Neutrophil (primary cell): Measurements from ENCODE around the gene ARMC3.
"Not testable (repeated sequence)": the region's sequence is repeated elsewhere in the genome, so short reads cannot be mapped to it uniquely, and the experiment has no call there.

ENCODE experiments used
- H3K27ac ChIP-seq: fragments of 200-600 bp; sonication (generic); 2 replicates; pipeline ENCODE4 v1.5.1; 2016; ENCODE audit warnings: mild to moderate bottlenecking, moderate library complexity
- H3K27me3 ChIP-seq: fragments of 200-600 bp; sonication (generic); 2 replicates; pipeline ENCODE4 v1.6.0; 2016; ENCODE audit warnings: mild to moderate bottlenecking
- H3K36me3 ChIP-seq: fragments of 200-600 bp; sonication (generic); 2 replicates; pipeline ENCODE4 v1.5.1; 2017
- H3K4me1 ChIP-seq, 2 experiments: fragments of 200-600 bp in 1 of 2; sonication (generic) in 1 of 2; 1 replicate in 1 of 2; 2 replicates in 1 of 2; pipeline versions ENCODE4 v1.5.1 to v1.6.1; 2013 to 2016; ENCODE audit warnings: low read depth in 1 of 2, low read length in 1 of 2, mild to moderate bottlenecking in 1 of 2, moderate library complexity in 1 of 2; ENCODE audit not compliant: control insufficient read depth in 1 of 2, insufficient read depth in 1 of 2
- H3K4me3 ChIP-seq, 2 experiments: fragments of 200-600 bp in 1 of 2; sonication (generic) in 1 of 2; 1 replicate in 1 of 2; 2 replicates in 1 of 2; pipeline ENCODE4 v1.5.1; 2013 to 2016; ENCODE audit warnings: low read depth in 1 of 2, low read length in 1 of 2, mild to moderate bottlenecking in 1 of 2, moderate library complexity in 1 of 2
- H3K9me3 ChIP-seq: fragments of 200-600 bp; sonication (generic); 2 replicates; pipeline ENCODE4 v1.5.1; 2016
- TF ChIP-seq, protein P1 (sequence below): fragments of 200-600 bp; sonication (generic); IDR thresholded peaks from 2 replicates; pipeline ENCODE4 v1.5.1; 2016; ENCODE audit warnings: antibody characterized with exemption

The ARMC3 gene

DNA sequence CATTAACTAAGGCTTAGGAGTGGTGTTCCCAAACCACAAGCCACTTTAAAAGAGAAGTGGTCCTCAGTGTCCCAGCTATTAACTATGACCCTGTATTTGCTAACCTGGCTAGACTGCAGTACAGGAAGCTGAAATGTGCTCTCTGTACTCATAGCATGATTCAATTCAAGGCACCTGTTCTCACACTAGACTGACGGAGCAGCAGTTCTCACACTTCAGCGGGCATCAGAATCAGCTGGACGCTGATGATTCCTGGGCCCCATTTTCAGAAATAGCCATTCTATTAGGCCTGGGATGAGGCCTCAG, 143.0 kb downstream of the ARMC3 start:
- no peak overlapping the region for H3K4me3 ChIP-seq
- no peaks in the 10 kb centered on the region for H3K27me3 ChIP-seq
- no peaks in the 10 kb centered on the region for H3K9me3 ChIP-seq
- H3K36me3 ChIP-seq = no peaks in the 10 kb centered on the region
- peak overlapping the region; percentile 57 for H3K27ac ChIP-seq
- peaks cover 30 to 33% of the 10 kb centered on the region in 2 experiments for H3K4me1 ChIP-seq
- TF ChIP-seq, protein P1, sequence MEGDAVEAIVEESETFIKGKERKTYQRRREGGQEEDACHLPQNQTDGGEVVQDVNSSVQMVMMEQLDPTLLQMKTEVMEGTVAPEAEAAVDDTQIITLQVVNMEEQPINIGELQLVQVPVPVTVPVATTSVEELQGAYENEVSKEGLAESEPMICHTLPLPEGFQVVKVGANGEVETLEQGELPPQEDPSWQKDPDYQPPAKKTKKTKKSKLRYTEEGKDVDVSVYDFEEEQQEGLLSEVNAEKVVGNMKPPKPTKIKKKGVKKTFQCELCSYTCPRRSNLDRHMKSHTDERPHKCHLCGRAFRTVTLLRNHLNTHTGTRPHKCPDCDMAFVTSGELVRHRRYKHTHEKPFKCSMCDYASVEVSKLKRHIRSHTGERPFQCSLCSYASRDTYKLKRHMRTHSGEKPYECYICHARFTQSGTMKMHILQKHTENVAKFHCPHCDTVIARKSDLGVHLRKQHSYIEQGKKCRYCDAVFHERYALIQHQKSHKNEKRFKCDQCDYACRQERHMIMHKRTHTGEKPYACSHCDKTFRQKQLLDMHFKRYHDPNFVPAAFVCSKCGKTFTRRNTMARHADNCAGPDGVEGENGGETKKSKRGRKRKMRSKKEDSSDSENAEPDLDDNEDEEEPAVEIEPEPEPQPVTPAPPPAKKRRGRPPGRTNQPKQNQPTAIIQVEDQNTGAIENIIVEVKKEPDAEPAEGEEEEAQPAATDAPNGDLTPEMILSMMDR = no peak

DNA sequence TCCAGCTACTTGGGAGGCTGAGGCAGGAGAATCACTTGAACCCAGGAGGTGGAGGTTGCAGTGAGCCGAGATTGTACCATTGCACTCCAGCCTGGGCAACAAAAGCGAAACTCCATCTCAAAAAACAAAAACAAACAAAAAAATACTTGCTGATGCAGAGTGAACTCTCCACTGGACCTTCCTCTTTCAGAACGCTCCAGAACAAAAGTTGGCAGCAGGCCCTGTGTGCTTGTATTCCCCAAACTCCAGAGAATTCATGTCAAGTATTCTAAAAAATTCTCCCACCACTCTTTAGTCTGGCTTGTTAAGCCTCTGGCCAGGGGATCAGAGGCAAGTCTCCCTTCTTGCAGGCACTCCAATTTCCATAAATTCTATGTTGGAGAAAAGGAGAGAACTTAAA, 144.7 kb downstream of the ARMC3 start:
- not testable (repeated sequence) for H3K36me3 ChIP-seq, H3K9me3 ChIP-seq
- Histone ChIP-seq H3K27me3 (peaks cover 10% of the 10 kb centered on the region), H3K4me3 (peak overlapping the region in 1 of 2 experiments; percentile 15), H3K4me1 (peaks cover 30 to 33% of the 10 kb centered on the region in 2 experiments), H3K27ac (peak overlapping the region; percentile 80)

GRCh38 chr10:23073527-23073926, 145.7 kb downstream of the ARMC3 start:
- Histone ChIP-seq H3K4me3 (no peak overlapping the region), H3K4me1 (peaks cover 30 to 33% of the 10 kb centered on the region in 2 experiments), H3K27ac (peak overlapping the region; percentile 80), H3K27me3 (peaks cover 20% of the 10 kb centered on the region), H3K9me3 (no peaks in the 10 kb centered on the region), H3K36me3 (no peaks in the 10 kb centered on the region)
- TF ChIP-seq, protein P1 = no peak

DNA sequence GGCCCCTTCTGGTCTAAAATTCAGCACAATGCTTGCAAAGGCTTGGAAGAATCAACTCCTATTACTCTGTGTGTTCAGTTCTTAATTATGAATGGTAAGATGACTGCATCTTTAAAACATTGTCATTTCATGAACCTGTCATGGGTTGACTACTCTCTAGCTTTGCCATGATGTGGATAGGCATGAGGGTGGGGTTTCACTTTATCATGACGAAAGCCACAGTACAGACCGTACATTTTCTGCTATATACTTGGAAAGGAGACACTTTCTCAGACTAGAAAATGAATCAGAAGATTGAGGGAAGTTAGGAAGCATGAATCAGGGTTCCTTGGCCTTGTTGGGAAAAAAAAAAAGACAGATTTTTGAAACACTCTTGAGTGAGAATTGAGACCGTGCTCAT, 147.8 kb downstream of the ARMC3 start:
- no peaks in the 10 kb centered on the region for H3K9me3 ChIP-seq
- H3K27ac ChIP-seq = no peak overlapping the region
- peaks cover 41% of the 10 kb centered on the region for H3K27me3 ChIP-seq
- peaks cover 28 to 29% of the 10 kb centered on the region in 2 experiments for H3K4me1 ChIP-seq
- TF ChIP-seq, protein P1 = no peak
- H3K4me3 ChIP-seq = no peak overlapping the region
- no peaks in the 10 kb centered on the region for H3K36me3 ChIP-seq

- Histone ChIP-seq H3K36me3 (no peaks in the 10 kb centered on the region), H3K27me3 (peaks cover 55% of the 10 kb centered on the region), H3K4me1 (peaks cover 5 to 8% of the 10 kb centered on the region in 2 experiments), H3K4me3 (no peak overlapping the region), H3K27ac (no peak overlapping the region), H3K9me3 (no peaks in the 10 kb centered on the region)
- TF ChIP-seq, protein P1 = no peak
Observed at GRCh38 chr10:23078114-23078513, 150.3 kb downstream of the ARMC3 start.

- H3K27ac ChIP-seq = no peak overlapping the region
- no peaks in the 10 kb centered on the region for H3K36me3 ChIP-seq
- H3K9me3 ChIP-seq = no peaks in the 10 kb centered on the region
- peaks cover 55% of the 10 kb centered on the region for H3K27me3 ChIP-seq
- no peaks in the 10 kb centered on the region for H3K4me1 ChIP-seq
- no peak overlapping the region for H3K4me3 ChIP-seq
- TF ChIP-seq, protein P1 = no peak
Observed at GRCh38 chr10:23079700-23080099, 151.8 kb downstream of the ARMC3 start.
